A549 (cell line): ENCODE data around the gene TRIP13. TPM values are rescaled to one million over a fixed set of nuclear protein-coding genes. Genes with fewer than 3 reads are reported as not detected.

Experiments
- ATAC-seq, 2 experiments: fragments of 200-7000 bp in 1 of 2; fragments of >200 bp in 1 of 2; cut with Nextera tagmentation in 1 of 2; cut with Tn5 transposase in 1 of 2; 3 replicates each; pipeline versions ENCODE4 v1.8.0 to v1.9.1; 2018 to 2020; ENCODE audit warnings: mild to moderate bottlenecking in 1 of 2, moderate library complexity in 1 of 2
- CTCF ChIA-PET: fragments of 300-600 bp; sonication (Branson Sonifier 250); formaldehyde crosslinking; extraction: SDS; loops from one replicate; lab custom pipeline; 2021; ENCODE audit warnings: antibody characterized with exemption, inconsistent platforms; lab: Yijun Ruan, JAX
- POLR2A ChIA-PET: fragments of 350-600 bp; formaldehyde crosslinking; extraction: SDS; loops from one replicate; lab custom pipeline; 2021; ENCODE audit warnings: antibody characterized with exemption, inconsistent platforms; lab: Yijun Ruan, JAX
- DNase-seq, 2 experiments: peaks; one replicate each; pipeline versions ENCODE4 v3.0.0 to v3.0.0-alpha.2; 2011 to 2016; ENCODE audit warnings: low read depth in 1 of 2, low spot score in 1 of 2
- FAIRE-seq: peaks from 2 replicates; lab custom pipeline; 2011; peaks lifted over from hg19 to GRCh38; lab: Jason Lieb, UNC
- H3K27ac ChIP-seq, 2 experiments: fragments of >200 bp; sonication (Bioruptor Twin); formaldehyde crosslinking; 3 replicates each; pipeline ENCODE4 v1.5.1; 2016 to 2017
- H3K4me1 ChIP-seq: fragments of >200 bp; sonication (Bioruptor Twin); formaldehyde crosslinking; 3 replicates; pipeline ENCODE4 v1.6.1; 2016
- H3K4me2 ChIP-seq: fragments of >200 bp; sonication (Bioruptor Twin); formaldehyde crosslinking; 3 replicates; pipeline ENCODE4 v1.6.1; 2016
- H3K4me3 ChIP-seq: fragments of >200 bp; sonication (Bioruptor Twin); formaldehyde crosslinking; 3 replicates; pipeline ENCODE4 v1.5.1; 2016
- H3K9me3 ChIP-seq: fragments of >200 bp; sonication (Bioruptor Twin); formaldehyde crosslinking; 3 replicates; pipeline ENCODE4 v1.6.1; 2016
- ATOH8 ChIP-seq: fragments of 250-450 bp; sonication (Bioruptor Pico); IDR thresholded peaks from 2 replicates; pipeline ENCODE4 v1.5.0; 2020; ENCODE audit warnings: low read depth, mild to moderate bottlenecking, moderate library complexity
- BCL3 ChIP-seq: fragments of >200 bp; sonication (Bioruptor Twin); formaldehyde crosslinking; IDR thresholded peaks from 3 replicates; pipeline ENCODE4 v1.6.1; 2016
- BHLHE40 ChIP-seq: IDR thresholded peaks from 2 replicates; pipeline ENCODE4 v1.6.1; 2012; ENCODE audit warnings: low read depth, low read length, inconsistent platforms
- CBX2 ChIP-seq: fragments of 200-600 bp; sonication (generic); IDR thresholded peaks from 2 replicates; pipeline ENCODE4 v1.6.1; 2016; ENCODE audit warnings: low read depth, mild to moderate bottlenecking, borderline replicate concordance
- CBX8 ChIP-seq: fragments of 200-600 bp; sonication (generic); IDR thresholded peaks from 2 replicates; pipeline ENCODE4 v1.6.1; 2016
- CEBPB ChIP-seq, 2 experiments: fragments of >200 bp in 1 of 2; sonication (Bioruptor Twin) in 1 of 2; formaldehyde crosslinking in 1 of 2; IDR thresholded peaks; 2 replicates each; pipeline ENCODE4 v1.6.1; 2012 to 2016
- CHD4 ChIP-seq: fragments of 200-600 bp; sonication (generic); IDR thresholded peaks from 2 replicates; pipeline ENCODE4 v1.6.1; 2016; ENCODE audit warnings: antibody characterized with exemption, mild to moderate bottlenecking, borderline replicate concordance
- CTCF ChIP-seq: fragments of >200 bp; sonication (Bioruptor Twin); formaldehyde crosslinking; IDR thresholded peaks from 3 replicates; pipeline ENCODE4 v1.5.1; 2016
- FOXS1 ChIP-seq: fragments of 250-450 bp; sonication (Bioruptor Pico); IDR thresholded peaks from 2 replicates; pipeline ENCODE4 v1.5.0; 2020; ENCODE audit warnings: mild to moderate bottlenecking, moderate library complexity
- HEYL ChIP-seq: fragments of 250-450 bp; sonication (Bioruptor Pico); IDR thresholded peaks from 2 replicates; pipeline ENCODE4 v1.8.0; 2021; ENCODE audit warnings: mild to moderate bottlenecking, moderate library complexity
- HOXA7 ChIP-seq: fragments of 250-450 bp; sonication (Bioruptor Pico); IDR thresholded peaks from 2 replicates; pipeline ENCODE4 v1.5.0; 2020; ENCODE audit warnings: mild to moderate bottlenecking, moderate library complexity
- JUN ChIP-seq, 2 experiments: fragments of >200 bp; sonication (Bioruptor Twin); formaldehyde crosslinking; IDR thresholded peaks; 2 replicates in 1 of 2; 3 replicates in 1 of 2; pipeline ENCODE4 v1.6.1; 2016 to 2017
- JUNB ChIP-seq: fragments of >200 bp; sonication (Bioruptor Twin); formaldehyde crosslinking; IDR thresholded peaks from 2 replicates; pipeline ENCODE4 v1.6.1; 2016
- KDM1A ChIP-seq: fragments of 200-600 bp; sonication (generic); IDR thresholded peaks from 2 replicates; pipeline ENCODE4 v1.6.1; 2016; ENCODE audit warnings: low read depth, mild to moderate bottlenecking
- KDM5A ChIP-seq: fragments of 200-600 bp; sonication (generic); IDR thresholded peaks from 2 replicates; pipeline ENCODE4 v1.6.1; 2016; ENCODE audit warnings: antibody characterized with exemption, mild to moderate bottlenecking
- MAFK ChIP-seq: fragments of 450-650 bp; IDR thresholded peaks from 2 replicates; pipeline ENCODE4 v1.6.1; 2014; ENCODE audit not compliant: partially characterized antibody
- MAZ ChIP-seq: fragments of 150-350 bp; IDR thresholded peaks from 2 replicates; pipeline ENCODE4 v1.6.1; 2014; ENCODE audit warnings: antibody characterized with exemption, low read depth, low read length, borderline replicate concordance
- NR3C1 ChIP-seq: fragments of >200 bp; sonication (Bioruptor Twin); formaldehyde crosslinking; IDR thresholded peaks from 3 replicates; pipeline ENCODE4 v1.6.1; 2017
- PHF8 ChIP-seq: fragments of 200-600 bp; sonication (generic); IDR thresholded peaks from 2 replicates; pipeline ENCODE4 v1.6.1; 2016; ENCODE audit warnings: low read depth, mild to moderate bottlenecking, antibody characterized with exemption, moderate library complexity, borderline replicate concordance
- POLR2A ChIP-seq: IDR thresholded peaks from 2 replicates; pipeline ENCODE4 v1.6.1; 2012; ENCODE audit warnings: mild to moderate bottlenecking, low read length
- RARB ChIP-seq: fragments of 250-450 bp; sonication (Bioruptor Pico); IDR thresholded peaks from 2 replicates; pipeline ENCODE4 v1.8.0; 2021; ENCODE audit warnings: mild to moderate bottlenecking, moderate library complexity
- RNF2 ChIP-seq: fragments of 200-600 bp; sonication (generic); IDR thresholded peaks from 2 replicates; pipeline ENCODE4 v1.6.1; 2016; ENCODE audit warnings: low read depth, mild to moderate bottlenecking, antibody characterized with exemption, moderate library complexity, borderline replicate concordance
- WGBS: methylation state at CpG from one replicate; pipeline ENCODE4 v1.1.6; 2017; ENCODE audit errors: missing lambda C conversion rate; 5-methylcytosine and 5-hydroxymethylcytosine counted together
- polyA plus RNA-seq, 4 experiments: library from polyadenylated mRNA; depleted of rRNA in 3 of 4; stranded (reverse); fragments of >200 nt; fragmentation: RNase III in 1 of 4; extraction: RNeasy Plus Mini Kit Qiagen cat#74134 plus additional on column Dnase treatment in 1 of 4; gene quantifications; 2 replicates in 3 of 4; 3 replicates in 1 of 4; pipeline ENCODE4 v1.2.3, GENCODE V29; 2011 to 2017
- TF ChIP-seq, protein P1 (sequence below): IDR thresholded peaks from 2 replicates; pipeline ENCODE4 v1.6.1; 2012
- TF ChIP-seq, protein P2 (sequence below): fragments of 450-650 bp; IDR thresholded peaks from 2 replicates; pipeline ENCODE4 v1.6.1; 2014; ENCODE audit warnings: antibody characterized with exemption

TRIP13 gene
- polyA plus RNA-seq, 2 of the 4 experiments (the other 2 are of a cell fraction), result 54.0 to 62.4 TPM

DNA sequence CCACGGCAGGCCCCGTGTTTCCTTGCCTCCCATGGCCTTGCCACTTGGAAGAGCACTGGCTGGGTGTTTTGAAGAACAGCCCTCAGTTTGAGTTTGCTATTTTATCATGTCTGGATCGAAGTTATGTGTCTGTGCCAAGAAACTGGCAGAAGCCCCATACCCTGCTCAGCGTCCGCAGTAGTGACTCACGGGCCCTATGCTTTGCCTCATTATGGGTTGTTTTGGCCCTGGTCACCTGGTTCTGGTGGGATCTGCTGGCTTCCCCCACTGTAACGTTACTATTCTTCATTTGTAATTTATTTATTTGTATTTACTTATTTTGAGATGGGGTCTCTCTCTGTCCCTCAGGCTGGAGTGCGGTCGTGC is 73.6 kb downstream of the TRIP13 start:
- POLR2A ChIA-PET, result no interaction called here
- 66% methylated on average over 9 of the region's 9 CpGs for WGBS
- no peak for FAIRE-seq
- peaks cover under 1% of the 10 kb centered on the region; the same call in 1 of the 3 replicates for H3K4me1 ChIP-seq
- CTCF ChIA-PET, result interaction anchor here (1.0 to 1.6 kb wide), 2 partner anchors 42 to 45 kb away, joined by 5 read pairs; no protein-coding TSS in a partner anchor
- H3K9me3 ChIP-seq, result peaks cover 5% of the 10 kb centered on the region; the same call in 2 of the 3 replicates
- no peak overlapping the region for H3K27ac ChIP-seq
- no peak overlapping the region for H3K4me3 ChIP-seq
- no peak overlapping the region for H3K4me2 ChIP-seq
- TF ChIP-seq, protein P1, sequence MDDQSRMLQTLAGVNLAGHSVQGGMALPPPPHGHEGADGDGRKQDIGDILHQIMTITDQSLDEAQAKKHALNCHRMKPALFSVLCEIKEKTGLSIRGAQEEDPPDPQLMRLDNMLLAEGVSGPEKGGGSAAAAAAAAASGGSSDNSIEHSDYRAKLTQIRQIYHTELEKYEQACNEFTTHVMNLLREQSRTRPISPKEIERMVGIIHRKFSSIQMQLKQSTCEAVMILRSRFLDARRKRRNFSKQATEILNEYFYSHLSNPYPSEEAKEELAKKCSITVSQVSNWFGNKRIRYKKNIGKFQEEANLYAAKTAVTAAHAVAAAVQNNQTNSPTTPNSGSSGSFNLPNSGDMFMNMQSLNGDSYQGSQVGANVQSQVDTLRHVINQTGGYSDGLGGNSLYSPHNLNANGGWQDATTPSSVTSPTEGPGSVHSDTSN, result no peak
- TF ChIP-seq RNF2 (no peak), HOXA7 (CRISPR knock-in tag) (no peak), HEYL (no peak), MAFK (no peak), POLR2A (no peak), PHF8 (no peak), CEBPB (IDR thresholded peaks at IDR 0.05) (no peak), CBX8 (no peak), NR3C1 (no peak), CTCF (no peak), CBX2 (no peak), JUN (IDR thresholded peaks at IDR 0.05) (no peak), KDM1A (no peak), FOXS1 (CRISPR knock-in tag) (no peak), KDM5A (no peak), RARB (CRISPR knock-in tag) (no peak), CHD4 (no peak), ATOH8 (CRISPR knock-in tag) (no peak)
- TF ChIP-seq, protein P2, sequence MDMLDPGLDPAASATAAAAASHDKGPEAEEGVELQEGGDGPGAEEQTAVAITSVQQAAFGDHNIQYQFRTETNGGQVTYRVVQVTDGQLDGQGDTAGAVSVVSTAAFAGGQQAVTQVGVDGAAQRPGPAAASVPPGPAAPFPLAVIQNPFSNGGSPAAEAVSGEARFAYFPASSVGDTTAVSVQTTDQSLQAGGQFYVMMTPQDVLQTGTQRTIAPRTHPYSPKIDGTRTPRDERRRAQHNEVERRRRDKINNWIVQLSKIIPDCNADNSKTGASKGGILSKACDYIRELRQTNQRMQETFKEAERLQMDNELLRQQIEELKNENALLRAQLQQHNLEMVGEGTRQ, result no peak
- no peak for ATAC-seq
- DNase-seq, result no peak

GRCh38 chr5:966941-967340 is 74.3 kb downstream of the TRIP13 start:
- H3K4me1 ChIP-seq, result no peaks in the 10 kb centered on the region
- WGBS, result 50% methylated on average over 6 of the region's 6 CpGs
- no peak for FAIRE-seq
- no peak overlapping the region for H3K4me3 ChIP-seq
- ATAC-seq, result no peak
- no peak for DNase-seq
- ChIA-PET POLR2A (no interaction called here), CTCF (interaction anchor here (0.6 to 1.6 kb wide), 2 partner anchors 43 to 53 kb away, joined by 3 to 5 read pairs; no protein-coding TSS in a partner anchor)
- H3K27ac ChIP-seq, result no peak overlapping the region
- no peak overlapping the region for H3K4me2 ChIP-seq
- TF ChIP-seq BHLHE40 (no peak), MAZ (no peak), JUNB (no peak), CTCF (no peak), BCL3 (no peak), KDM5A (no peak), CEBPB (IDR thresholded peaks at IDR 0.05) (no peak)
- TF ChIP-seq, protein P2, result no peak
- H3K9me3 ChIP-seq, result peaks cover 5% of the 10 kb centered on the region; the same call in 2 of the 3 replicates
